ENCODE measurements around the gene SMG9.
"Not testable (repeated sequence)": the region's sequence is repeated elsewhere in the genome, so short reads cannot be mapped to it uniquely, and the experiment has no call there.

SMG9 gene

DNA sequence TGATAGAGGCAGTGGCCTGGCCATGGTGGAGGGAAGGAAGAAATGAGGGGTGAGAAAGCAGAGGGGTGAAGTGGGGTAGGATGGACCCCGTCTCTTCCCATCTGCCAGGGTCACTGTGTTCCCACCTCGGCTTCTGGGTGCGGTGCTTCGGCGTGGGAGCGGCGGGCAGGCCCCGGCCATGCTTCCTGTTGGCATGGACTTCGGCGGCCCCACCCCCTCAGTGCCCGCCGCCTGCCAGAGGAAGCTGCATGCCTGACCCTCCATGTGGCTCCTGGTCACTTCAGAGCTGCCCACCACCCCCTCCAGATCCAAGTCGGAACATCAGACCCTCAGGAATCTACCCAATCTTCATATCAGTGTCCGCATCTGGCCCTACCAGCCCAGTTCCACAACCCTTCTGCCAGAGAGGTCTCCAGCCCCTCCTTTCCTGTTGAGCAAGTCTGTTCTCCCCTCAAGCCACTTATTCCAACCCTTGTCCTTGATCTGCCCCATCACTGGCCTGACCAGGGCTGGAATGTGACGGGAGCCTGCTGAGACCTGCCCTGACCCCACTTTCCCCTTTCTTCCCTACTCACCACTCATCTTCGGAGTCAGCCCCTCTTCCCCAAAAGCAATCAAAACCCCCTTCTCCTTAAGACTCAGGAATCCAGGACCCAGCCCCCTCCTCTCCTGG is 24.5 kb upstream of the SMG9 start:
- no peak for DNase-seq

- DNase-seq: no peak
These were observed 23.9 kb upstream of the SMG9 start for GRCh38 chr19:43778651-43779050.

- peak; percentile 38 for DNase-seq
These were observed 22.5 kb upstream of the SMG9 start for GRCh38 chr19:43777163-43777695.

DNA sequence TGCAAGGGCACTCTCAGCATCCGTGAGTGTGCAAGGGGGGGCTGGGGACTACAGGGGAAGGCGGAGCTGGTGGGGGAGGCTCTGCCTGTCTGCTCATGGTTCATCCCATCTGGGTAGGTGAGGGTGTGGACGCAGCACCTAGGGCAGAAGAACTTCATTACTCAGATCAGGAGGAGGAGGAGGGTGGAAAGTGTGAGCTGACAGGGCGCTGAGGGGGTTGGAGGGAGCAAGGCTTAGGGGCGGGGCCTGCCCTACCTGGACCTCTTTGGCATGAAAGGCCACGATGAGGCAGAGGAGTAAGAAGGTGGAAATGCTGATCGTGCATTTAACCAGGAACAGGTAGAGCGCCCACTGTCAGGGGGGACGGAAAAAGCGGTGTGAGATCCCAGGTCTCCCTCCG is 21.5 kb upstream of the SMG9 start:
- DNase-seq: peak; percentile 90

GRCh38 chr19:43775299-43775890 is 20.6 kb upstream of the SMG9 start:
- DNase-seq: no peak

GRCh38 chr19:43774940-43775258 is 20.1 kb upstream of the SMG9 start:
- DNase-seq: not testable (repeated sequence)

GRCh38 chr19:43774103-43774939 is 19.6 kb upstream of the SMG9 start:
- DNase-seq: no peak

DNA sequence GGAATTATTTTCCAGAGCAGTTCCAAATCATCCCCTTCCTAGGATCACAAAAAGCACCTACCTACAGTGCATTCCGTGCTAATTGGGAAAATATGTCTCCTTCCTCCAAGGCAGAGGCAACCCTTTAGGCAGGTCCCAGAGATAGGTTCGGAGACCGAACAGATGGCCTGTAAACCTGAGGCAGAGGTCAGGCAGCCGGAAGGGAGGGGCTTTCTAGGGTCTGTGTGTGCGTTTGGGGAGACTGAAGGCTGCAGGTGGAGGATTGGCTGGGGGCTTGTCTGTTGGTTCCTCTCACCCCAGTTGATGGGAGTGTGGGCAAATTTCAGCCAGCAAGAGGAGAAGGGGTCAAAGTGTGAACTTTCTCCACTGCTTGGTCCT is 19.0 kb upstream of the SMG9 start:
- no peak for DNase-seq

GRCh38 chr19:43769256-43769655 is 14.5 kb upstream of the SMG9 start:
- no peak for DNase-seq

GRCh38 chr19:43768273-43769050 is 13.7 kb upstream of the SMG9 start:
- DNase-seq: no peak

- no peak for DNase-seq
These were observed 13.1 kb upstream of the SMG9 start for GRCh38 chr19:43767818-43768217.

DNA sequence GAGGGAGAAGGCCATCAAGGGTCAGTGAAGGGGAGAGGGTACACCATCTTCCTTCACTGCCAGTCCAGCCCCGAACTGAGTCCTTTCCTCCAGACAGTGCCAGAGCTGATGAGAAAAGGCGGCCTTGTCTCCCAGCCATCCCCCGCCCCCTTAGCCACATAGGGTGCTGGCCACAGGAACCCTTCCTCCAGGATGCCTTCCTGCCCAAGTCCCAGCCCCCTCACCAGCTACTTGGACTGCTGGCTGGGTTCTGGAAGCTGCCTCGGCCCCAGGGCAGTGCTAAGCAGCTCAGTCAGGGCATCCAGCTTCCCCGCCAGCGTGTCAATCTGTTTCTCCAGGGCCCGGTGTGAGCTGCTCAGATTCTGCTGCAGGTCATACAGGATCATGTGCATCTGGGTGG is 12.6 kb upstream of the SMG9 start:
- no peak for DNase-seq

- DNase-seq: no peak
These were observed 11.9 kb upstream of the SMG9 start for GRCh38 chr19:43766755-43767043.

DNA sequence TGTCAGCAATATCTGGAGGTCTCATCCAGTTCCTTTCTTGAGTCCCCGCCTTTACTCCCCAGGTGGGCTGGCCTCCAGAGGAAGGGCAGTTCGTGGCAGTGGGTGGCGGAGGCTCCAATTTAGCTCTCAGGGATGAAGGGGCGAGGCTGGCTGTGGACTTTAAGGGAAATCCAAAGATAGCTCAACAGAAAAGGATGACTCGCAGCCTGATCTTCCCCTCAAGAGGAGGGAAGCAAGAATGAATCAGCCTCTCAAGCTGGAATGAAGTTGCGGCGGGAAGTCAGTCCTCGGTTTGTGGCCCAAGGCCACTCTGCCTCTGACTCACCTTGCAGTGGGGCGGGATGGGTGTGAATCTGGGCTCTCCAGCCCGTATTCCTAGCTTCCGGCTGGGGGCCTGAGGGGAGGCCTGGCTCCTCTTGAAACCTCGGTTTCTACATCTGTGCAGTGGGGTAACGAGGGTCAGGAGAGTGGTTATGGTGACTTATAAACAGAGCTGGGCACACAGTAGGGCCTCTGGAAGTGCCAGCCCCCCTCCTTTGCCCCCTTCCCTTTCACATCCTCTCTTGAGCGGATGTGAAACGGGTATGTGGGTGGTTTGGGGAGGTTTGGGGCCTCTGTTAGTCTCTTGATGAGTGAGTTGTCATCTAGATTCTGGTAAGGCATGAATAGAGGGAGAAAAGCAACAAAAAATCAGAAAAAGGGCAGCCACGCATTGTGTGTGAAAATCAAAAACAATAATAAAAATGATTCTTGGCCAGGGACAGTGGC is 10.5 kb upstream of the SMG9 start:
- DNase-seq: peak; percentile 91

GRCh38 chr19:43764684-43765083 is 9.9 kb upstream of the SMG9 start:
- DNase-seq: not testable (repeated sequence)

DNA sequence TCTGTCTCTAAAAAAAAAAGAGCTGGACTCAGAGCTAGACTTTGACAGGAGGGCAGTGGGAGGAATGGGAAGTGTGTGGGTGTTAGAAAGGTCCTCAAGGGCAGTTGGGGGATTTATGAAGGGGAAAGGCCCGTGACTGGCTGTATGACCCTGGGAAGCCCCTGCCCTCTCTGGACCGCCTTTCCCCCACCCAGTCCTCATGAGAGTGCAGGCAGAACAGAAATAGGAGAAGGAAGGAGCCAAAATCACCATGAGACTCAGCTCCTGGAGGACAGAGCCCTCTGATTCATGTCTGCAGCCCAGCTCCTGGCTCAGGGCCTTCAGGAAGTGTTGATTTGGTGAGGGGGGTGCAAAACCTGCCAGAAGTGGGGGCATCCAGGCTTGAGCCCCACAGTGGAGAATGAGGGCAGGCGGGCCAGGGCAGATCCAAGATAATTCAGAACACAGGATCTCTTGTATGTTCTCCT is 8.7 kb upstream of the SMG9 start:
- no peak for DNase-seq

GRCh38 chr19:43762814-43763213 is 8.1 kb upstream of the SMG9 start:
- no peak for DNase-seq

DNA sequence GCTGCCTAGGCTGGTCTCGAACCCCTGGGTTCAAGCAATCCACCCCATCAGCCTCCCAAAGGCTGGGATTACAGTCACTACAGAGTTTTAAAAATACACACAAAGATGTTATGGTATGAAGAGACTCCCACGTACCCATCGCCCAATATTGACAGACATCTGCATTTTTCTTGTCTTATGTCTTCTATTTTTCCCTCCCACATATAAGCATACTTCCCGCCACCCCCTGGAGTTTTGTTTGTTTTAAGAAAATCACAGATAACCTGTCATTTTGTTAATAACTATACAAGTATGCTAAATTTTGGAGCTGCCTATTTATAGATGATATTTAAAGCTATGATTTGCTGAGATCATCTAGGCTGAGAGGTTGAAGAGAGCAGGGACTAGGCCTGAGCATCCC is 6.2 kb upstream of the SMG9 start:
- DNase-seq: no peak

DNA sequence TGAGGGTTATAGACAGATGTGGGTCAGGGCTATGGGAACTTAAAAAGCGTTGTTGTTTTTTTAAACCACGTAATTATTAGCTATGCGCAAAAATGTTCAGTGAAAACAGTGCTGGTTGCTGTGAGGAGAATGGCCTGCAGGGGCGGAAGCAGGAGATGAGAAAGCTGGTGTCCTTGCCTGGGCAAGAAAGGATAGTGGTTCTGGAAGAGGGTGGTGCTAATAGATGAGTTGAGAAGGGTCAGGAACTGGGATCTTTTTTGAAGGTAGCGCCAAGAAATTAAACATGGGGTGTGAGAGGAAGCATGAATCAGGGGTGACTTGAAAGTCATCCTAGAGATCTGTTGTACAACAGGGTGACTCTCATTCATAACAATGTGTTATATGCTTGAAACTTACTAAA is 4.8 kb upstream of the SMG9 start:
- no peak for DNase-seq

- DNase-seq: peak; percentile 87
These were observed 567 bp upstream of the SMG9 start for GRCh38 chr19:43755256-43755801.

DNA sequence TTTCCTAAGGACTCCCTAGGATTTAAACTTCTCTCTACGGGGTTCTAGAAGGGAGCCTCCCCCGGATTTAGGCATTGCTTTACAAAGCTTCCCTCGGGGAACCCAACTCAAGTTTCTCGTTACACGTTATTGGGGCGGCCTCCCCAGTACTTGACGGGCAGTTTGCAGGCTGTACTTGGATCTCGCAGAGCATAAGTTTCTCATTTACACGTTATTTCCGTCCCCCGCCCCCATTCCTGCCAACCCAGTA is 584 bp downstream of the SMG9 start:
- DNase-seq: no peak

DNA sequence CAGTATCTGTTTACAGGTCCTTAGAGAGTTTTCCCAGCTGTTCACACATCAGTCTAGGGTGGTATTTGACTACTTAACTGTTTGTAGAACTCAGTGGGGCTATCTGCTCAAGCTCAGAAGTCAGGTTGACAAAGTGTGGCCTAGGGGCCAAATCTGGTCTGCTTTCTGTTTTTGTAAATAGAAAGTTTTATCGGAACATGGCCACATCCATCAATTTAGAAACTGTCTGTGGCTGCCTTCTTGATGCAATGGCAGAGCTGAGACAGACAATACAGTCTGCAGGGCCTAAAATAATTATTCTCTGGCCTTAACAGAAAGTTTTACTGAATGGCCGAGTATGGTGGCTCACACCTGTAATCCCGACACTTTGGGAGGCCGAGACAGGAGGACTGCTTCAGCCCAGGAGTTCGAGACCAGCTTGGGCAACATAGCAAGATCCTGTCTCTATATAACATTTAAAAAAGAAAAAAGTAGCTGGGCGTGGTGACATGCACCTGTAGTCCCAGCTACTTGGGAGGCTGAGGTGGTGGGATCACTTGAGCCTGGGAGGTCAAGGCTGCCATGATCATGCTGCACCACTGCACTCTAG is 2.4 kb downstream of the SMG9 start:
- DNase-seq: no peak

Data from activated CD4-positive, alpha-beta T cell treated with anti-CD3 and anti-CD28 coated beads for 48 hours (primary cell).